Esophagus (tissue), 2 donors: Measurements from ENCODE around the gene BCAP29. TPM values are rescaled to one million over a fixed set of nuclear protein-coding genes. Genes with fewer than 3 reads are reported as not detected.
A peak's percentile ranks its signal among the peaks of the same experiment; 100 is the strongest.

ENCODE experiments used
- H3K27ac ChIP-seq, 2 donors: one replicate each; pipeline ENCODE4 v1.5.1; 2013; ENCODE audit warnings: low read depth in 2 of 2, mild to moderate bottlenecking in 2 of 2, inconsistent platforms in 1 of 2, low read length in 1 of 2, moderate library complexity in 1 of 2
- H3K27me3 ChIP-seq, 2 donors: one replicate each; pipeline ENCODE4 v1.6.1; 2013; ENCODE audit warnings: low read length in 2 of 2, control low read depth in 1 of 2, mild to moderate bottlenecking in 1 of 2; ENCODE audit not compliant: insufficient read depth in 2 of 2, control insufficient read depth in 1 of 2
- H3K36me3 ChIP-seq, 2 donors: one replicate each; pipeline ENCODE4 v1.6.1; 2013; ENCODE audit warnings: low read length in 1 of 2; ENCODE audit not compliant: control insufficient read depth in 2 of 2, insufficient read depth in 2 of 2
- H3K4me1 ChIP-seq, 2 donors: one replicate each; pipeline ENCODE4 v1.6.1; 2013; ENCODE audit warnings: low read length in 1 of 2; ENCODE audit not compliant: control insufficient read depth in 2 of 2, insufficient read depth in 2 of 2
- H3K4me3 ChIP-seq, 2 donors: one replicate each; pipeline ENCODE4 v1.5.1; 2013; ENCODE audit warnings: low read length in 2 of 2, mild to moderate bottlenecking in 2 of 2, low read depth in 1 of 2, moderate library complexity in 1 of 2
- H3K9me3 ChIP-seq, 2 donors: one replicate each; pipeline ENCODE4 v1.6.1; 2013; ENCODE audit warnings: mild to moderate bottlenecking in 2 of 2, low read depth in 1 of 2, low read length in 1 of 2, moderate library complexity in 1 of 2; ENCODE audit not compliant: control insufficient read depth in 2 of 2, insufficient read depth in 1 of 2
- WGBS, 2 donors: extraction: QIAGEN DNeasy Blood & Tissue Kit; methylation state at CpG; one replicate each; pipeline ENCODE4 v1.1.7; 2013; 5-methylcytosine and 5-hydroxymethylcytosine counted together
- polyA plus RNA-seq, 2 donors: library from polyadenylated mRNA; stranded (reverse); fragments of 200-250 nt; gene quantifications; one replicate each; pipeline ENCODE4 v1.2.3, GENCODE V29; 2013
- donor health status: healthy with polysubstance abuse.
- donor health status: Bipolar disorder and iron deficiency.

Gene BCAP29
- polyA plus RNA-seq, 2 donors: 46.4 to 49.0 TPM

- H3K27ac ChIP-seq: no peak overlapping the region
- no peaks in the 10 kb centered on the region for H3K9me3 ChIP-seq
- H3K36me3 ChIP-seq: no peaks in the 10 kb centered on the region
- no peaks in the 10 kb centered on the region for H3K27me3 ChIP-seq
- no peaks in the 10 kb centered on the region for H3K4me1 ChIP-seq
- H3K4me3 ChIP-seq: no peak overlapping the region
- WGBS, 2 donors: 54 to 55% methylated on average over 2 of the region's 2 CpGs
Observed at GRCh38 chr7:107559864-107560263, 20.2 kb upstream of the BCAP29 start.

GRCh38 chr7:107560898-107561516 lies 19.0 kb upstream of the BCAP29 start:
- no peaks in the 10 kb centered on the region for H3K4me1 ChIP-seq
- no peaks in the 10 kb centered on the region for H3K36me3 ChIP-seq
- no peaks in the 10 kb centered on the region for H3K27me3 ChIP-seq
- WGBS, 2 donors: 50 to 62% methylated on average over 6 of the region's 6 CpGs
- H3K27ac ChIP-seq: peak overlapping the region in 1 of 2 donors; percentile 4
- no peaks in the 10 kb centered on the region for H3K9me3 ChIP-seq
- H3K4me3 ChIP-seq: no peak overlapping the region

DNA sequence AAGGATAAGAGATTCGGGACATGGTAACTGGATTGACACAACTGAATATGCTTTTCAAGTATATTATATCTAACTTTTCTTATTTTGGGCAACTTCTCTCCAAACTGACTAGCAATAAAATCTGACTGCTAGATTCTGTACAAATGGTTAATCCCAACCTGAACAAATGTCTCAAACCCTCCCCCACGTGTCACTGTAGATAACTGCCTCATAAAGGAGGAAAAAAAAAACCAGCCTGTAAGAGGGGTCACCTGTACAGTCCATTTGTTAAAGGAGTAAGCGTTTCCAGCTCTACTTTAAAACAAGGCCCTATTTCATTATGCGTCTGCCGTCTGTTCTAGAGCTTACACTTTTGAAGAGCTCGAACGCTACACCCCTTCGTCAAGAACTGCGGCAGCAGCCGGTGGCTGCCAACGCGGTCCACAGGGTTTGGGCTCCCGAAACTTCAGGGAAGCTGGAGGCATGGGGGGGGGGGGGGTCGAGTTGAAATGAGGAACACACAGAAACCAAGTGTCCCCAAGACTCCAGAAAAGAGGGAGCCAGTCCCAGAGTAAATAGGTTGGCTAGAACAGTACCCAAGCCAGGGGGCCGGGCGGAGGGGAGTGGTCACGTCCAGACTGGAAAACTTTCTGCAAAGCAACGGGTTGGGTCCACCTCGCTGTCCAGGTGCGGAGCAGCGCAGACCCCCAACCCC lies 16.8 kb upstream of the BCAP29 start:
- 2 to 4% methylated on average over 21 of the region's 21 CpGs for WGBS, 2 donors
- H3K36me3 ChIP-seq: no peaks in the 10 kb centered on the region
- H3K27me3 ChIP-seq: no peaks in the 10 kb centered on the region
- no peaks in the 10 kb centered on the region for H3K4me1 ChIP-seq
- peak overlapping the region; percentile 90 to 93 for H3K27ac ChIP-seq
- no peaks in the 10 kb centered on the region for H3K9me3 ChIP-seq
- peak overlapping the region; percentile 72 to 94 for H3K4me3 ChIP-seq

- WGBS, 2 donors: 0% methylated on average over 54 to 55 of the region's 55 CpGs
- Histone ChIP-seq H3K9me3 (no peaks in the 10 kb centered on the region), H3K36me3 (no peaks in the 10 kb centered on the region), H3K27me3 (no peaks in the 10 kb centered on the region), H3K4me1 (no peaks in the 10 kb centered on the region), H3K4me3 (peak within 1 kb of the TSS; percentile 72 to 94), H3K27ac (peak within 1 kb of the TSS; percentile 90 to 93)
Observed at GRCh38 chr7:107563775-107564552, 16.1 kb upstream of the BCAP29 start, which contains the start of the genes COG5 and DUS4L. Gene COG5, minus strand, starts transcription at chr7:107563920. Its CDS starts 24 bp downstream, at chr7:107563896. Gene DUS4L, plus strand, starts transcription at chr7:107563971. Its CDS starts 3,100 bp downstream, at chr7:107567071.

- Histone ChIP-seq H3K27ac (peak overlapping the region; percentile 90 to 93), H3K9me3 (no peaks in the 10 kb centered on the region), H3K4me3 (peak overlapping the region; percentile 72 to 94), H3K4me1 (no peaks in the 10 kb centered on the region), H3K27me3 (no peaks in the 10 kb centered on the region), H3K36me3 (no peaks in the 10 kb centered on the region)
- WGBS, 2 donors: 31 to 40% methylated on average over 9 of the region's 9 CpGs
Observed at GRCh38 chr7:107564553-107565298, 15.3 kb upstream of the BCAP29 start.

DNA sequence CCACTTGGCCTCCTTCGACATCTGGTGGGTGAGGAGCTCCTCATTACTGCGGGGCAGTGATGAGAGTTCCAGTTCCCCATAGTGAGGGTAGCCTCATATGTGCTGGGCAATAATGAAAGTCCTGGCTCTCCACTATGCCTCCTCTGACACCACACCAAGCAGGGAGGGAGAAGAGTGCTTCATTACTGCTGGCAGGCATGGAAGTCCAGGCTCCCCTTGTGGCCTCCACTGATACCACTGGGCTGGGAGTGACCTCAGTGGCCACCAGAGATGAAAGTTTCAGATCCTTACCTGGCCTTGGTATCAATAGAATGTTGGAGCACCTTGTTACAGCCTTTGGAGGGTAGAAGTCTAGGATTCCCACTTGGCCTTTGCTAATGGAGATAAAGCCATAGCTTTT lies 9.7 kb upstream of the BCAP29 start:
- peaks cover 0 to 4% of the 10 kb centered on the region in 2 donors for H3K36me3 ChIP-seq
- no peaks in the 10 kb centered on the region for H3K4me1 ChIP-seq
- H3K27ac ChIP-seq: no peak overlapping the region
- WGBS, 2 donors: 92 to 98% methylated on average over 2 of the region's 2 CpGs
- H3K27me3 ChIP-seq: no peaks in the 10 kb centered on the region
- no peaks in the 10 kb centered on the region for H3K9me3 ChIP-seq
- H3K4me3 ChIP-seq: no peak overlapping the region

- H3K4me3 ChIP-seq: no peak overlapping the region
- no peak overlapping the region for H3K27ac ChIP-seq
- H3K27me3 ChIP-seq: no peaks in the 10 kb centered on the region
- no peaks in the 10 kb centered on the region for H3K9me3 ChIP-seq
- H3K36me3 ChIP-seq: peaks cover 0 to 4% of the 10 kb centered on the region in 2 donors
- no peaks in the 10 kb centered on the region for H3K4me1 ChIP-seq
- 82 to 91% methylated on average over 4 of the region's 4 CpGs for WGBS, 2 donors
Observed at GRCh38 chr7:107573537-107573936, 6.5 kb upstream of the BCAP29 start.

GRCh38 chr7:107579554-107579884 lies 527 bp upstream of the BCAP29 start:
- Histone ChIP-seq H3K4me1 (no peaks in the 10 kb centered on the region), H3K27me3 (no peaks in the 10 kb centered on the region), H3K36me3 (no peaks in the 10 kb centered on the region), H3K9me3 (no peaks in the 10 kb centered on the region), H3K4me3 (peak overlapping the region; percentile 71 to 78), H3K27ac (peak overlapping the region; percentile 86 to 90)
- 1 to 2% methylated on average over 9 of the region's 9 CpGs for WGBS, 2 donors

- WGBS, 2 donors: 25 to 32% methylated on average over 10 of the region's 10 CpGs
Observed at GRCh38 chr7:107580716-107581383, 804 bp downstream of the BCAP29 start.

More at GRCh38 chr7:107580716-107581383, 804 bp downstream of the BCAP29 start:
- Histone ChIP-seq H3K36me3 (no peaks in the 10 kb centered on the region), H3K4me1 (no peaks in the 10 kb centered on the region), H3K27ac (peak overlapping the region; percentile 86 to 90), H3K27me3 (no peaks in the 10 kb centered on the region), H3K9me3 (no peaks in the 10 kb centered on the region), H3K4me3 (peak overlapping the region; percentile 71 to 78)
